GM21737 (cell line): Measurements from ENCODE around the gene LEO1.

Experiments
- ATAC-seq: cut with Tn5 transposase; IDR thresholded peaks from one replicate; pipeline ENCODE4 v1.9.1; 2021; ENCODE audit warnings: mild to moderate bottlenecking, moderate library complexity; ENCODE audit not compliant: unreplicated experiment

The LEO1 gene

DNA sequence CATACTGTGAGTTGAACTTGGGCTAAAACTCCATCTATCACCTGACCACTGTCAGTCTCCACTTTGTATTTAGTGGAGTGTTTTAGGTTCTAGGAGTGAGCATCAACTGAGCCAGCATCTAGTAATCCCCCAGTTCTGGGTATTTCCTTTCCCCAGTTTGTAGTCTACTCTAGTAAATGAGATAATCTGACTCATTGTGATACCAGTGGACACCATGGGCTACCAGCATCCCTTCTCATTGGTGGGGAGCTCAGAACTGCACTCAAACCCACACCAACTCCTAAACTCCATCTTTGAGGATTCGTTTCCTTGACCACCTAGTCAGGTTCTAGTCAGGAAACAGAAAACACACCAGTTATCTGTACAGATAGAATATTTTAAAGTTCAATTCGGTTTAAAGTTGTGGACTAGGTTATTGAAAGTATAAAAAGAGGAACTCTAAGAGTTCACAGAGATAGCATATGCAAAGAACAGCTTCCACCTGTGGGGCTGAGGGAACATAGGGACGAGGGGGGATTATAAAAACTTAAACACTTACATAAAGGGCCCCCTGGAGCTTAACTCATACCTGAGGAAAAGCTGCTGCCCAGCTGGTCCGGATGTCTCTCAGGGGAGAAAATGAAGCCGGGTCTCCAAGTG is 36.0 kb downstream of the LEO1 start:
- peak; percentile 91 for ATAC-seq

DNA sequence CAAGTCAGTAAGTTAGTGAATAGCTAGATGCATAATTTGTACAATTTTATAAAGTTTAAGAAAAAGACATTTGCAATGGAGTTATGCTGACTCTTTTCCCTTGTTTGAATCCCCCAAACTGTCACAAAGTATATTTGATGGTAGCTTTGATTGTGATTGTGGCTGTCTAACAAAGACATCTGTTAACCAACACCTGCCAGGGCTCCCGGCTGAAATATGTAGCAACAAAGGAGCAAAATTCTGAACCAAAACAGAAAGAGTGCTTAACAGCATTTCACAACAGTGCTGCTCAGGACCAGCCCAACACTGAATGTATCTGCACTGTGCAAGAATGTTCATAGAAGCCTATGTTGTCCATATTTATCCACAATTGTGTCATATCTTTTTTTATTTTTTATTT is 39.4 kb downstream of the LEO1 start:
- no peak for ATAC-seq

DNA sequence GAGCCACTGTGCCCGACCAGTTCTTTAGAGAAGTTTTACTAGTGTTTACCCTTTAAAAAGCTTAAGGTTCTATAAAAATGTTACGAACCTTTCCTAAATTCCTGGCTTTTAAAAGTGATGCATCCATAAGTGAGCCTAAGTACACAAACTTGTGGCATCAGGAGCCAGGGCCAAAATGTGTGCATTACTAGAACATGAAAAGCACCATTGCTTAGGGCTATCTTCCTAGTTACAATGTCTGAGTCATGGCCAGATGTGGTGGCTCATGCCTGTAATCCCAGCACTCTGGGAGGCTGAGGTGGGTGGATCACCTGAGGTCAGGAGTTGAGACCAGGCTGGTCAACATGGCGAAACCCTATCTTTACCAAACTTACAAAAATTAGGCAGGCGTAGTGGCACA is 39.9 kb downstream of the LEO1 start:
- no peak for ATAC-seq

- ATAC-seq = no peak
Measured at GRCh38 chr15:51931016-51931415, 40.6 kb downstream of the LEO1 start.

- ATAC-seq = no peak
Measured at GRCh38 chr15:51926809-51927208, 44.8 kb downstream of the LEO1 start.

DNA sequence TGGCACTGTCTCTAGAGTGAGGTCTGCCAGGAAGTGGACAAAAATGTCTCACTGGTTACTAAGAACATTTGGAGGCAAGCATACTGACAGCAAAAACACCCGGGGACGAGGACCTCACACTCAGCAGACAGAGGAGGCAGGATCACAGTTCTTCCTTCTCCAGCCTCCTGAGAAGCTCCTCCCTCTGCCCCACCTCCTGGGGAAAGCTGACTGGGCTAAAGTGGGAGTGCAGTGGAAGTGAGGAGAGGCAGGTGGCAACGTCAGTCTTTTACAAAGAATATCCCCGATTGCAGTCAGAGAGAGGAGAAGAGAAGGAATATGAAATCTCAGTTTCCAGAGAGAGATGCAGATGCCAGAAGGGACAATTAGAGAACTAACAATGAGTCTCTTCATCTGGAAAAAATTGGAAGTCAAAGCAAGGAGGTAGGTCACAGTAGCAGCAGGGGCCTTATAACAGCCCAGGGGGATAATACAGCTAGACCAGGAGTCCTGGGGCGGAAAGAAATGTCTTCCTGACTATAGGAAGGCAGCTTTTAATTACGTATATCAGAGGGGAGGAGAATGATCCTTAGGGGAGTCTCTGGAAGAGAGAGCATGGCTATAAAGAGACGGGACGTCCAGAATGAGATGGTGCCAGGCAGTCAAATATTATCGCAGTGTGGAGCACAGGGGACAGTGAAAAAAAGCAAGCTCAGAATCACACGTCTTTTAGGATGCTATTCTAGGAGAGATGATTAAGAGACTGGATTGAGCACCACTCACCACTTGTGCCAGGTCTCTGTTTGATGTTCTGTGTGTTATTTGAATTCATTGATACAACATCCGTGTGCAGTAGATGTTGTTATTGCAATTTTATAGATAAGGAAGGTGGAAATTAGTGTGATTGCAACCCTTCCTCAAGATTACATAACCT is 47.2 kb downstream of the LEO1 start:
- ATAC-seq = no peak

- ATAC-seq = no peak
Measured at GRCh38 chr15:51917493-51917892, 54.1 kb downstream of the LEO1 start.

DNA sequence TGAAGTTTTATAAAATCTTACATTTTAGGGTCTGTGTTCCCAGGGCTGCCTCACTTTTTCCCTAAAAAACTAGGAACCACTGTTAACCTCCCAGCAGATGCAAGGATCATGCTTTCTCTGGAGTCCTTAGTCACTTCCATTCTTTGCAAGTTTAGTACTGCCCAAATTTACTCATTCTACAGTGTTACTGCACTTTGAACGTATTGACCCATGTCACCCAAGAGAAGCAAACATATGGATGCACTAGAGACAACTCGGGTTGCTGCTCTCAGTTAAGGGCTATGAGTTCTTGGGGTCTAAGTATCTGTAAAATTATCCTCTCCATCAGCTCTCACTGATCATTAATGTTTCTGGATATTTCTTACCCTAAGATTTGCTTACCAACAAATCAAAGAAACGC is 59.0 kb downstream of the LEO1 start:
- no peak for ATAC-seq

GRCh38 chr15:51909584-51909983 is 62.0 kb downstream of the LEO1 start:
- no peak for ATAC-seq

GRCh38 chr15:51908316-51908715 is 63.3 kb downstream of the LEO1 start:
- no peak for ATAC-seq

- ATAC-seq = no peak
Measured at GRCh38 chr15:51907136-51907862, 64.3 kb downstream of the LEO1 start.

DNA sequence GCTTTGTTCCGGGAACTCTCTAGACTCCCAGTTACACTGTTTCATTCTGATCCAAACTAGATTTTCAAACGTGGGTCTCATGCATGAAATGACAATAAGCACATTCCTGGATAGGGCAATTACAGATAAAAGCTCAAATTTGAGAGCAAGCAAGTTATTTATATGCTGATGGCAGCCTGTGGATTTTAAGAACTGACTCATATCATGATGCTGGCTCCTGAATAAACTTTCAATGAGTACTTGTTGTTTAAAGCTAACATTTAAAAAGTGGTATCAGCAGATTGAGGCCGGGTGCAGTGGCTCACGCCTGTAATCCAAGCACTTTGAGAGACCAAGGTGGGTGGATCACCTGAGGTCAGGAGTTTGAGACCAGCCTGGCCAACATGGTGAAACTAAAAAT is 66.6 kb downstream of the LEO1 start:
- ATAC-seq = no peak

GRCh38 chr15:51904421-51904820 is 67.2 kb downstream of the LEO1 start:
- ATAC-seq = no peak

DNA sequence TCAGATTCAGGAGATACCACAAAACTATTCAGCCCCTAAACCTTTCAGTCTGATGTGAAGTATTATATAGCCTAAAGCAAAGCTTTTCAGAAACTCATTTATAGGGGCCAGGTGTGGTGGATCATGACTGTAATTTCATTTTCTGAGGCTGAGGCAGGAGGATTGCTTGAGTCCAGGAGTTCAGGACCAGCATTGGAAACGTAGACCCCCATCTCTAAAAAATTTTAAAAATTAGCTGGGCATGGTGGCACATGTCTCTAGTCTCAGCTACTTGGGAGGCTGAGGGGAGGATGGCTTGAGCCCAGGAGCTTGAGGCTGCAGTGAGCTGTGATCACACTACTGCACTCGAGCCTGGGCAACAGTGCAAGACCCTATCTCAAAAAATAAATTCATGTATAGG is 82.1 kb downstream of the LEO1 start:
- no peak for ATAC-seq

GRCh38 chr15:51888593-51889195 is 82.9 kb downstream of the LEO1 start:
- no peak for ATAC-seq
